Dendritic cell treated with granulocyte-macrophage colony-stimulating factor and Interleukin-4, amounts not matched to agents 40 ng/mL and 50 ng/mL, for 4 days (primary cell): ENCODE data around the gene SERINC2.

ENCODE experiments used
- H3K27ac Mint-ChIP-seq: one replicate; pipeline ENCODE4 v1.8.0; 2022; ENCODE audit warnings: mild to moderate bottlenecking, mixed read lengths
- H3K27me3 Mint-ChIP-seq: one replicate; pipeline ENCODE4 v1.8.0; 2022; ENCODE audit warnings: mild to moderate bottlenecking, mixed read lengths
- H3K36me3 Mint-ChIP-seq: one replicate; pipeline ENCODE4 v1.8.0; 2022; ENCODE audit warnings: low read depth, mixed read lengths
- H3K4me1 Mint-ChIP-seq: one replicate; pipeline ENCODE4 v1.8.0; 2022; ENCODE audit warnings: low read depth, mixed read lengths
- H3K4me3 Mint-ChIP-seq: one replicate; pipeline ENCODE4 v1.8.0; 2022; ENCODE audit warnings: mild to moderate bottlenecking, moderate library complexity, mixed read lengths
- H3K9me3 Mint-ChIP-seq: one replicate; pipeline ENCODE4 v1.8.0; 2022; ENCODE audit warnings: mixed read lengths
- intact Hi-C: fragments of 100-400 bp; cut with micrococcal nuclease; formaldehyde crosslinking; loops from one replicate; pipeline ENCODE4 v1.15.0; 2022

SERINC2 gene

DNA sequence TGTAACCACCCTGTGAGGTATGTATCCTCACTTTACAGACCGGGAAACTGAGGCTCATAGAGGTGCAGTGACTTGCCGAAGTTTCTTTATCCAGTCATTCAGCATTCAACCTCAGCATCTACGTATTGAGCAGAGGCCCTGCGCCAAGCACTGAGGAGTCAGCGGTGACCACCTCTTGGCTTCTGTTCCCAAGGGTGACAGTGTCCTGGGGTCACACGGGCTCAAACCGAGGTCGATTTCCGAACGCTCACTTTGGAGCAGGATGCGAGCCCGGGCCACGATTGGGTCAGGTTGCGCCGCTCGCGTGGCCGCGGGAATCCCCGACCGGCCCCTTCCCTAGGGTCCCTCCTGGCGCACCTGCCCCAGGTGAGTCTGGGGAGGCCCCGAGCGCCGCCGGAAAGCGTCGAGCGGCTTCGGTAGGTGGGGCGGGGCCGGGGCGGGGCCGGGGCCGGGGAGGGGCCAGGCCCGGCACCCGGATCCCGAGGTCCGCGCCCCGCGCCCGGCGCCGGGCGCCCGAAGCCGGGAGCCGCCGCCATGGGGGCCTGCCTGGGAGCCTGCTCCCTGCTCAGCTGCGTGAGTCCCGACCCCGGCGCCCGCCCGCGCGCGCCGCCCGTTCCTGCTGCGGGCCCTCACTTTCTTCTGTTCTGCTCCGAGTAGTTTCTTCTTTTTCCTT, at the start of gene SERINC2:
Gene SERINC2 (plus strand): TSS at position 482 of the 673 bp plus-strand sequence. CDS start 53 bp downstream, at position 535.
- peak within 1 kb of the TSS; percentile 72 for H3K27ac Mint-ChIP-seq
- H3K4me1 Mint-ChIP-seq = peaks cover 25% of the 10 kb centered on the region
- intact Hi-C loops = no loop called here
- H3K27me3 Mint-ChIP-seq = peaks cover 76% of the 10 kb centered on the region
- peak within 1 kb of the TSS; percentile 95 for H3K4me3 Mint-ChIP-seq
- H3K9me3 Mint-ChIP-seq = no peaks in the 10 kb centered on the region
- H3K36me3 Mint-ChIP-seq = peaks cover 7% of the 10 kb centered on the region

DNA sequence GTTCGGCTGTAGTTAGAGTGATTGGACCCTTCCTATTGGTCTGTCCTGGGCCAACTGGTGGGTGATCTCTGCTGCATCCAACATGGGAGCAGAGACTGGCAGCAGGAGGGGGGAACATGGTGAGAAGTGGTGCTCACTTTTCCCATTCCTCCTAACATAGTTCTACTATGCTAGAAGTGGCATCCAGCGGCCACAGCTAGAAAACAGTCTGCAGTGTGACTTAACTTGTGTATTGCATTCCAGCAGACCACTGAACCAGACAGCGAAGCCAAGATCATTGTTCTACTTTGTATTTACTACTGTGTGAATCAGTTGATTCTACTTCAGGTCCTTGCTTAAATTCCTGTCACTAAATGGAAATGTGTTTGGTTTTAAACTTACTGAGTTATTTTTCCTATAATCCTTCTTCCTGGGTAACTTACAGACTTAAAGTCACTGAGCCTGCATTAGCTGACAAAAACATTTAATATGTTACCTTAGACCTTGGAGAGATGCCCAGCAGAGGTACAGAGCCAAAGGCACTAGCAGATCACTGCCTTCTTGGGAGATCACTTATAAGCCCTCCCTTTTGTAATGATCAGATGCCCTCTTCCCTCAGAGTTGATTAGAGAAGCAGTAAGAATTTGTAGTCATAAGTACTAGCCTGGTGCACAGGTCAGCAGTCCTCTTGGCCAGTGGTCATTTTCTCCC, 48.3 kb upstream of the SERINC2 start:
- H3K27me3 Mint-ChIP-seq = no peaks in the 10 kb centered on the region
- peaks cover 19% of the 10 kb centered on the region for H3K4me1 Mint-ChIP-seq
- no peaks in the 10 kb centered on the region for H3K9me3 Mint-ChIP-seq
- peaks cover 84% of the 10 kb centered on the region for H3K36me3 Mint-ChIP-seq
- H3K4me3 Mint-ChIP-seq = no peak overlapping the region
- H3K27ac Mint-ChIP-seq = no peak overlapping the region
- intact Hi-C loops = no loop called here

DNA sequence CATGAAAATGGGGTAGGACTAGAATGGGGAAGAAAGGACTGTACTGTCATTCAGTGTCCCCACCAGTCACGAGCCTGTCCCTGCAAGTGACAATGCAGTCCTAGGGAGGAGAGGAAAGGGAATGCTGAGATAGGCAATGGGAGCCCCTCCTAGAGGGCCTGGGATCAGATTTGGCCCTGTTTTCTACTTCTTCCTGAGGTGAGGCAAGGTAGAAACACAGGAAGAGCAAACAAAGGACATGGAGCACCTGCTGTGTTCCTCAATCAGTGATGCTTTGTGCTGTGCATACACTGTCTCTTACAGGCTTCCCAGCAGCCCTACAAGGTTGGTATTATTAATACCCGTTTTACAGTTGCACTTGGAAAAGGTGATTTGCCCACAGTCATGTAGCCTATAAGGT, 46.2 kb upstream of the SERINC2 start:
- Mint-ChIP-seq H3K4me3 (no peak overlapping the region), H3K36me3 (peaks cover 64% of the 10 kb centered on the region), H3K9me3 (no peaks in the 10 kb centered on the region), H3K4me1 (peaks cover 28% of the 10 kb centered on the region), H3K27ac (peak overlapping the region; percentile 39), H3K27me3 (no peaks in the 10 kb centered on the region)
- intact Hi-C loops = no loop called here

DNA sequence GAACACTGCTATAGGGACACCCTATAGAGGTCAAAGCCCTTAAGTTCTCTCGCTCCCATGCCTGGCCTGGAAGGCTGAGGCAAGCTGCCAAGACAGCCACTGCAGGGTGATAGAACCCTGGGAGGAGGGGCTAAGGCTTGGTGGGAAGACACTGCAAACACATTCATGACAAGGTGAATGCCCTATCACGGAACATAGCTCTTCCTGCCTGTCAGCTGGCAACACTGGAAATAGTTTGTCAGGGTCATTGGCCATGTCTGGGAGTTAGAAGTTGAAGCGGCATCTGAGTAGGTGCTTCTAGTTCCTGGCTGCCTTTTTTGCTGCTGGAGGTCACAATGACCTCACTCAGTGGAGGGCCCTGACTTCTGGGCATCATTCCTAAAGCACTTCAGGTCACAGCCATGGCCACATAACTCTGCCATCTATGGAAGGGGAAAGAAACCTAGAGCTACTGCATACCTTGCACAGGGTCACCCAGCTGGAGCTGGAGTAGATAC, 44.4 kb upstream of the SERINC2 start:
- peaks cover 70% of the 10 kb centered on the region for H3K36me3 Mint-ChIP-seq
- H3K27ac Mint-ChIP-seq = no peak overlapping the region
- intact Hi-C loops = no loop called here
- H3K9me3 Mint-ChIP-seq = no peaks in the 10 kb centered on the region
- H3K27me3 Mint-ChIP-seq = peaks cover 15% of the 10 kb centered on the region
- no peak overlapping the region for H3K4me3 Mint-ChIP-seq
- peaks cover 46% of the 10 kb centered on the region for H3K4me1 Mint-ChIP-seq

GRCh38 chr1:31370021-31370420, 43.0 kb upstream of the SERINC2 start:
- no peak overlapping the region for H3K4me3 Mint-ChIP-seq
- peaks cover 56% of the 10 kb centered on the region for H3K36me3 Mint-ChIP-seq

DNA sequence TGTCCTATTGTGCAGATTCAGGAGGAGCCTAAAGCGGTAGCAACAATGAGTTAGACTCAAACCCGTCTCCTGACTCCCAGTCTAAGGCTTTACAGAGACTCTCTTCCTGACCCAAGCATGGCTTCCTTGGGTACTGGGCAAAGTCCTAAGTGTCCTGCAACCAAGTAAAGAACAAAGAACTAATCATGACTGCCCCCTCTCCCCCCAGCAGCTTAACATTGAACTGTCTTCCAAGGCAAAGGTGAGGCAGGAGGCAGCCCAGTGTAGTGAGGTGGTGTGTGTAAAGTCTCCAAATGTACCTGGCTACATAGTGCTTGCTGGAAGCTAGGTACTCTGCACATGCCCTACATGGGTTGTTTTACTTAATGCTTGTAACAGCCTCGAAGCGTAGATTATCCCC, 42.4 kb upstream of the SERINC2 start:
- H3K27ac Mint-ChIP-seq = peak overlapping the region; percentile 81
- H3K4me3 Mint-ChIP-seq = peak overlapping the region; percentile 20
- peaks cover 51% of the 10 kb centered on the region for H3K36me3 Mint-ChIP-seq
- H3K4me1 Mint-ChIP-seq = peaks cover 49% of the 10 kb centered on the region
- intact Hi-C loops = no loop called here
- H3K9me3 Mint-ChIP-seq = no peaks in the 10 kb centered on the region
- peaks cover 17% of the 10 kb centered on the region for H3K27me3 Mint-ChIP-seq

More at GRCh38 chr1:31370021-31370420, 43.0 kb upstream of the SERINC2 start:
- intact Hi-C loops = no loop called here
- Mint-ChIP-seq H3K4me1 (peaks cover 50% of the 10 kb centered on the region), H3K9me3 (no peaks in the 10 kb centered on the region), H3K27ac (peak overlapping the region; percentile 81), H3K27me3 (peaks cover 17% of the 10 kb centered on the region)

GRCh38 chr1:31371121-31371959, 41.7 kb upstream of the SERINC2 start:
- H3K4me3 Mint-ChIP-seq = peak overlapping the region; percentile 75
- H3K27me3 Mint-ChIP-seq = peaks cover 17% of the 10 kb centered on the region
- intact Hi-C loops = no loop called here
- H3K4me1 Mint-ChIP-seq = peaks cover 45% of the 10 kb centered on the region
- peaks cover 43% of the 10 kb centered on the region for H3K36me3 Mint-ChIP-seq
- H3K27ac Mint-ChIP-seq = peak overlapping the region; percentile 81
- no peaks in the 10 kb centered on the region for H3K9me3 Mint-ChIP-seq

DNA sequence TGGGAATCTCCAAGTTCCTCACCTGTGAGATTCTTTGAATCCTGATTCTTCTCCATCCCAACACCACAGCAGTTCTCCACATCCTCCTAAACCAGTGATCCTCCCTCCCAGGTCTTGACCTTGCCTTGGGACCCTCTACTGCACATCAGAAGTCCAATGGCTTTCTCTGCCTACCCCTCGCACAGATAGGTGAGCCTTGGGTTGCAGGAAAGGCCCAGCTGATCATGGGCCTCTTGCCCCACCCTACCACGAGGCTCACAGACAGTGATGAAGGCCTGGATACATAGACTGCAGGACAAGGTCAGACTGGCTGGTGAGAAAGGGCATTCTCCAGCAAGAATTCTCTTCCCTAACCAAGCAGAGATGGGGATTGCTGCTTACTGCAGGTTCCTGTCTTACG, 41.0 kb upstream of the SERINC2 start:
- Mint-ChIP-seq H3K4me1 (peaks cover 45% of the 10 kb centered on the region), H3K9me3 (no peaks in the 10 kb centered on the region), H3K27ac (peak overlapping the region; percentile 81), H3K36me3 (peaks cover 36% of the 10 kb centered on the region), H3K27me3 (peaks cover 19% of the 10 kb centered on the region), H3K4me3 (peak overlapping the region; percentile 75)
- intact Hi-C loops = no loop called here

DNA sequence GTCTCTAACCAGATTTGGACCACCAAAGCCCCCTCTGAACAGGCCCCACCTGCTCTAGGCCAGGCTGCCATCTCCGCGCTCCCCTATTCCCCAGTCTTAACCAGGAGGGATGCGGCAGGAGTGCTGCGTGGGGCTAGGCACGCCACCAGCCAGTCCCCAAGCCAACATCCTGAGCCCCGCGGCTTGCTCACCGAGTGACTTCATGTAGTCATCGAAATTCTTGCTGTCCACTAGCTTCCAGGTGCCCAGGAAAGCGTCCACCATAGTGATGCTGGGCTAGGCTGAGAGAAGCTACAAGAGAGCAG, 40.3 kb upstream of the SERINC2 start:
- peak overlapping the region; percentile 75 for H3K4me3 Mint-ChIP-seq
- H3K9me3 Mint-ChIP-seq = no peaks in the 10 kb centered on the region
- H3K4me1 Mint-ChIP-seq = peaks cover 45% of the 10 kb centered on the region
- H3K27me3 Mint-ChIP-seq = peaks cover 19% of the 10 kb centered on the region
- H3K27ac Mint-ChIP-seq = peak overlapping the region; percentile 81
- intact Hi-C loops = no loop called here
- peaks cover 29% of the 10 kb centered on the region for H3K36me3 Mint-ChIP-seq

- peaks cover 19% of the 10 kb centered on the region for H3K27me3 Mint-ChIP-seq
- peaks cover 45% of the 10 kb centered on the region for H3K4me1 Mint-ChIP-seq
- intact Hi-C loops = no loop called here
- peak within 1 kb of the TSS; percentile 81 for H3K27ac Mint-ChIP-seq
- H3K9me3 Mint-ChIP-seq = no peaks in the 10 kb centered on the region
- H3K4me3 Mint-ChIP-seq = peak within 1 kb of the TSS; percentile 75
- peaks cover 24% of the 10 kb centered on the region for H3K36me3 Mint-ChIP-seq
These were observed 39.7 kb upstream of the SERINC2 start, which contains the start of gene FABP3 for GRCh38 chr1:31373056-31373896. Gene FABP3 (minus strand): TSS chr1:31373076. CDS start chr1:31373014, 62 bp downstream.

DNA sequence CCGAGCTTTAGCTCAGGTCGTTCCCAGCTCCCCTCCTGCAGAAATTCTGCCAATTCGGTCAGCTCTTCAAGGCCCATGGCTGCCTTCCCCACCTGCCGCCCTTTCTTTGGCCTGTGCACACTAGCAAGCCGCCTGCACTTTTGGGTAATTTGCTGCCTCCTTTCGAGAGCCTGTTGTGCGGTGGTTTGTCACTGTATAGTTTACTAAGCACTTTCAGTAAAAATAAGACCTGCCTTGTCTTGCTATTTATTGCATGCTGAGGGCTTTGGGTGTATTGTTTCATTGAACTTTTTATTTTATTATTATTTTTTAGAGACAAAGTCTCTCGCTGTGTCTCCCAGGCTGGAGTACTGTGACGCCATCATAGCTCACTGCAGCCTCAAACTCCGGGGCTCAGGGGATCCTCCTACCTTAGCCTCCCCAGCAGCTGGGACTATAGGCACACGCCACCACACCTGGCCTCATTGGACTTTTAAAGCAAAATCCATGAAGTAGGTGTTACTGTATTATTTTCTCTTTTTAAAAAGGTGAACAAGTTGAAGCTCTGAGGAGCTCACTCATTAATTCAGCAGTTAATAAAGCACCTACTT, 39.0 kb upstream of the SERINC2 start:
- H3K27me3 Mint-ChIP-seq = peaks cover 21% of the 10 kb centered on the region
- H3K27ac Mint-ChIP-seq = peak overlapping the region; percentile 81
- peaks cover 42% of the 10 kb centered on the region for H3K4me1 Mint-ChIP-seq
- intact Hi-C loops = no loop called here
- no peaks in the 10 kb centered on the region for H3K9me3 Mint-ChIP-seq
- H3K4me3 Mint-ChIP-seq = peak overlapping the region; percentile 75
- H3K36me3 Mint-ChIP-seq = peaks cover 17% of the 10 kb centered on the region

DNA sequence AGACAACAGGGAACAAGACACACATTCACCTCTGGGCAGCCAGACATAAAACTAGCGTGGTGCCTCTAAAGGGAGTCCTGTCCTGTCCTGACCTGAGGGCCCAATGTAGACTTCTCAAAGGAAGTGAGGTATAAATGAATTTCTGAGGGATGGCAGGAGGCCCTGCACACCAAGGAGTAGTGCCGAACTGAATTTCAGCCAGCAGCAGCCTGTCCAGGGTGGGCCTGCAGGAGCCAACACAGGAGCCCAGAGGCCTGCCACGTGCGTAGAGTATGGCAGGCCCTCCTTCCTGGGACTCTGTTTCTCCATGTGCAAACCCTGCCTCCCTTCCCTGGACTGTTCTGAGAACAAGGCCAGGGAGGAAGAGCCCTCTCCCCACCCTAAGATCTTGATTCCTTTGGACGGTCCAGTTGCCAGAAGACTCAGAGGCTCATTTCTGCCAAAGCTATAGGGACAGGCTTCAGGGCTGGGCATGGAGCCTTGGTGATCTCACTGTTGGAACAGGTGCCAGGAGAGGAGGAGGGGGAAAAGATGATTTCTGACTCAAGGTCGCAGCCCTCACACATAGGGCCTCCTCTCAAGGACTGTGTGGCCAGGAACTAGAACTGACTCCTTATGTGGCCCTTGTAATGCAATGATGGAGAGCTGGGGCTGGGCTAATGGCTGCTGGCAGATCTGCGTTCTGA, 38.4 kb upstream of the SERINC2 start:
- Mint-ChIP-seq H3K27me3 (peaks cover 22% of the 10 kb centered on the region), H3K9me3 (no peaks in the 10 kb centered on the region), H3K4me1 (peaks cover 36% of the 10 kb centered on the region), H3K27ac (no peak overlapping the region), H3K4me3 (no peak overlapping the region), H3K36me3 (peaks cover 10% of the 10 kb centered on the region)
- intact Hi-C loops = no loop called here
